Measurements from ENCODE around the gene CERS4.
"Not testable (repeated sequence)": the region's sequence is repeated elsewhere in the genome, so short reads cannot be mapped to it uniquely, and the experiment has no call there.

Gene CERS4

GRCh38 chr19:8214802-8215201 lies 5.6 kb downstream of the CERS4 start:
- H3K9me3 ChIP-seq (ENCODE audit: severe bottlenecking), result no peaks in the 10 kb centered on the region
- ATAC-seq (ENCODE audit: low read depth) (no peak), DNase-seq (ENCODE audit: low spot score) (no peak)
- H3K27me3 ChIP-seq (ENCODE audit: insufficient read depth, poor library complexity, severe bottlenecking), result no peaks in the 10 kb centered on the region
- H3K36me3 ChIP-seq (ENCODE audit: low read depth), result no peaks in the 10 kb centered on the region
- TF ChIP-seq CTCF (IDR thresholded peaks at IDR 0.05; ENCODE audit: poor library complexity, severe bottlenecking), result no peak
- no peak overlapping the region for H3K27ac ChIP-seq (ENCODE audit: poor library complexity, severe bottlenecking)
- no peaks in the 10 kb centered on the region for H3K4me1 ChIP-seq (ENCODE audit: insufficient read depth, poor library complexity, severe bottlenecking)
- no peak overlapping the region for H3K4me3 ChIP-seq (ENCODE audit: severe bottlenecking)

GRCh38 chr19:8215783-8216182 lies 6.6 kb downstream of the CERS4 start:
- no peaks in the 10 kb centered on the region for H3K27me3 ChIP-seq (ENCODE audit: insufficient read depth, poor library complexity, severe bottlenecking)
- ATAC-seq (ENCODE audit: low read depth) (no peak), DNase-seq (ENCODE audit: low spot score) (no peak)
- no peaks in the 10 kb centered on the region for H3K36me3 ChIP-seq (ENCODE audit: low read depth)
- H3K4me1 ChIP-seq (ENCODE audit: insufficient read depth, poor library complexity, severe bottlenecking), result no peaks in the 10 kb centered on the region
- H3K27ac ChIP-seq (ENCODE audit: poor library complexity, severe bottlenecking), result no peak overlapping the region
- TF ChIP-seq CTCF (IDR thresholded peaks at IDR 0.05; ENCODE audit: poor library complexity, severe bottlenecking), result no peak
- H3K4me3 ChIP-seq (ENCODE audit: severe bottlenecking), result no peak overlapping the region
- no peaks in the 10 kb centered on the region for H3K9me3 ChIP-seq (ENCODE audit: severe bottlenecking)

- ATAC-seq (ENCODE audit: low read depth), result no peak
- no peak for DNase-seq (ENCODE audit: low spot score)
- Histone ChIP-seq H3K27ac (ENCODE audit: poor library complexity, severe bottlenecking) (no peak overlapping the region), H3K4me3 (ENCODE audit: severe bottlenecking) (no peak overlapping the region), H3K4me1 (ENCODE audit: insufficient read depth, poor library complexity, severe bottlenecking) (no peaks in the 10 kb centered on the region), H3K9me3 (ENCODE audit: severe bottlenecking) (no peaks in the 10 kb centered on the region), H3K27me3 (ENCODE audit: insufficient read depth, poor library complexity, severe bottlenecking) (no peaks in the 10 kb centered on the region), H3K36me3 (ENCODE audit: low read depth) (no peaks in the 10 kb centered on the region)
- no peak for TF ChIP-seq CTCF (IDR thresholded peaks at IDR 0.05; ENCODE audit: poor library complexity, severe bottlenecking)
Observed at GRCh38 chr19:8216357-8216756, 7.2 kb downstream of the CERS4 start.

GRCh38 chr19:8218127-8218526 lies 9.0 kb downstream of the CERS4 start:
- not testable (repeated sequence) for ATAC-seq (ENCODE audit: low read depth); H3K9me3 ChIP-seq (ENCODE audit: severe bottlenecking)

GRCh38 chr19:8220481-8220880 lies 11.3 kb downstream of the CERS4 start:
- Histone ChIP-seq H3K27me3 (ENCODE audit: insufficient read depth, poor library complexity, severe bottlenecking) (no peaks in the 10 kb centered on the region), H3K4me3 (ENCODE audit: severe bottlenecking) (no peak overlapping the region), H3K27ac (ENCODE audit: poor library complexity, severe bottlenecking) (no peak overlapping the region), H3K4me1 (ENCODE audit: insufficient read depth, poor library complexity, severe bottlenecking) (peaks cover 3% of the 10 kb centered on the region), H3K36me3 (ENCODE audit: low read depth) (no peaks in the 10 kb centered on the region), H3K9me3 (ENCODE audit: severe bottlenecking) (no peaks in the 10 kb centered on the region)
- no peak for DNase-seq (ENCODE audit: low spot score)
- TF ChIP-seq CTCF (IDR thresholded peaks at IDR 0.05; ENCODE audit: poor library complexity, severe bottlenecking), result no peak
- ATAC-seq (ENCODE audit: low read depth), result no peak

More at GRCh38 chr19:8218127-8218526, 9.0 kb downstream of the CERS4 start:
- not testable (repeated sequence) for H3K4me3 ChIP-seq (ENCODE audit: severe bottlenecking); H3K36me3 ChIP-seq (ENCODE audit: low read depth); H3K4me1 ChIP-seq (ENCODE audit: insufficient read depth, poor library complexity, severe bottlenecking); H3K27me3 ChIP-seq (ENCODE audit: insufficient read depth, poor library complexity, severe bottlenecking); H3K27ac ChIP-seq (ENCODE audit: poor library complexity, severe bottlenecking); DNase-seq (ENCODE audit: low spot score)
